ENCODE data around the gene LHPP.

LHPP gene

GRCh38 chr10:124615259-124615658 is 153.6 kb downstream of the LHPP start:
- TF ChIP-seq, protein P1, sequence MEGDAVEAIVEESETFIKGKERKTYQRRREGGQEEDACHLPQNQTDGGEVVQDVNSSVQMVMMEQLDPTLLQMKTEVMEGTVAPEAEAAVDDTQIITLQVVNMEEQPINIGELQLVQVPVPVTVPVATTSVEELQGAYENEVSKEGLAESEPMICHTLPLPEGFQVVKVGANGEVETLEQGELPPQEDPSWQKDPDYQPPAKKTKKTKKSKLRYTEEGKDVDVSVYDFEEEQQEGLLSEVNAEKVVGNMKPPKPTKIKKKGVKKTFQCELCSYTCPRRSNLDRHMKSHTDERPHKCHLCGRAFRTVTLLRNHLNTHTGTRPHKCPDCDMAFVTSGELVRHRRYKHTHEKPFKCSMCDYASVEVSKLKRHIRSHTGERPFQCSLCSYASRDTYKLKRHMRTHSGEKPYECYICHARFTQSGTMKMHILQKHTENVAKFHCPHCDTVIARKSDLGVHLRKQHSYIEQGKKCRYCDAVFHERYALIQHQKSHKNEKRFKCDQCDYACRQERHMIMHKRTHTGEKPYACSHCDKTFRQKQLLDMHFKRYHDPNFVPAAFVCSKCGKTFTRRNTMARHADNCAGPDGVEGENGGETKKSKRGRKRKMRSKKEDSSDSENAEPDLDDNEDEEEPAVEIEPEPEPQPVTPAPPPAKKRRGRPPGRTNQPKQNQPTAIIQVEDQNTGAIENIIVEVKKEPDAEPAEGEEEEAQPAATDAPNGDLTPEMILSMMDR (IDR thresholded peaks at IDR 0.05; ENCODE audit: low read depth, low read length): no peak
- no peak for DNase-seq (ENCODE audit: extremely low read depth, low read depth)

GRCh38 chr10:124616040-124616835 is 154.6 kb downstream of the LHPP start:
- TF ChIP-seq, protein P1 (IDR thresholded peaks at IDR 0.05; ENCODE audit: low read depth, low read length): no peak

DNA sequence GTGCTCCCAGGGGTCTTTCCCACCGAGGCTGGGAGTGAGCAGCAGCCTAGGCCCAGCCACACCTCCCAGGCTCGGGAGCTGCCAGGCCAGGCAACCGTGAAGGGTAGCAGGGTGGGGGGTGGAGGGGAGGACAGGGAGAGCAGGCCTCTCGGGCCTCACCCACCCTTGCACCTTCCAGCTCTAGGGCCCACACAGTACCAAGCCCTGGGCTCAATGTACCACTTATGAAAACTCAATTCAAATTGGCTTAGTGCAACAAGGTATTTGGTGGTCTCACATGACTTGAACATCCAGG is 155.2 kb downstream of the LHPP start:
- DNase-seq (ENCODE audit: extremely low read depth, low read depth): no peak
- TF ChIP-seq, protein P1 (IDR thresholded peaks at IDR 0.05; ENCODE audit: low read depth, low read length): no peak

More at GRCh38 chr10:124616040-124616835, 154.6 kb downstream of the LHPP start:
- no peak for DNase-seq (ENCODE audit: extremely low read depth, low read depth)

GRCh38 chr10:124618470-124619073 is 156.9 kb downstream of the LHPP start:
- TF ChIP-seq, protein P1 (IDR thresholded peaks at IDR 0.05; ENCODE audit: low read depth, low read length): no peak
- no peak for DNase-seq (ENCODE audit: extremely low read depth, low read depth)

GRCh38 chr10:124619195-124619594 is 157.6 kb downstream of the LHPP start:
- no peak for DNase-seq (ENCODE audit: extremely low read depth, low read depth)
- TF ChIP-seq, protein P1 (IDR thresholded peaks at IDR 0.05; ENCODE audit: low read depth, low read length): no peak

DNA sequence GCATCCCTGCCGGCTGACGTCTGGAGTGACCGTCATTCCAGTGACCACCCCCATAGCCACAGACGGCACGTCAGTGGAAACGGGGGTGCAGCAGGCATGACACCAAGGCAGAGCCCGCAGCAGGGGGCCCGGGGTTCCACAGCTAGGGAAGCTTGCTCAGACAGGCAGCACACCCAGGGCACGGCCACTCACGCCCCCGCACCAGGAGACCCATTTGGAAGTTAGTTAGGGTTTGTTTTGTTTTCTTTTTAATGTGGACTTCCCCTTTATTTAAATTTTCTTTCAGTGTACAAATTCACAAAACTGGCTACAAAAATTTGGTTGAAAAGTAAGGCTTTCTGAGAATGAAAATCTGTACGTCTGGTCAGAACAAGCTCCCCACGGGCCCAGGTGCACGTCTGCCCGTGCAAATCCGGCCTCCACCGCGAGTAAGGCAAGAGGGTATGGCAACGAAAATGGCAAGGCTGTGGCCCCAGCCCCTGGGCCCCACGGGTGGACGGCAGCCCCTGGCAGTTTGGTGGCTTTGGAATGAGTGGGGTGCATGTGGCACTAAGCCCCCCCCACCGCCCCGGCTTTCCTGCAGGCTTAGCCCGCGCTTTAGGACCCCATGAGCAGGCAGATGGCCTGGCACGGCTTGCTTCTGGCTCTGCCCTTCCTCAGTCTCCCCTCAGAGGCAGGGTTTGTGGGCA is 158.3 kb downstream of the LHPP start:
- TF ChIP-seq, protein P1 (IDR thresholded peaks at IDR 0.05; ENCODE audit: low read depth, low read length): no peak

DNA sequence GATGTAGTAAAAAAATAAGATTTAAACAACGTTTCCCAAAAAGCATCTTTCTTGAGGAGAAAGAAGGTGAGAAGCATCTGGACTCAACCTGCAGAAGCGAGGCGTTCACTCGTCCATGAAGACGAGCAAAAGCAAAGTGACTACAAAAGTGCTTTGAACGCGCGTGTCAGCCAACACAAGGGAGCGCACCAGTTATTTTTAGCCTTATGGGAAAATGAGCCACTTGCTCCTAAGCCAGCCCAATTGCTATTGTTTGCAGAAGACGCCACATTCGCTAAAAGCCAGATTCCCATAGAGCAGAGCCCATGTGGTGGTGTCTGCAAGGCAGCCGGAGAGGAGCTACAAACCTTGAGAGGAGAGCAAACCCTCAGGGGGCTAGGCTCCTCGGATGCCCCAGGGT is 160.0 kb downstream of the LHPP start:
- TF ChIP-seq, protein P1 (IDR thresholded peaks at IDR 0.05; ENCODE audit: low read depth, low read length): no peak
- no peak for DNase-seq (ENCODE audit: extremely low read depth, low read depth)

More for the DNA sequence above, 158.3 kb downstream of the LHPP start:
- no peak for DNase-seq (ENCODE audit: extremely low read depth, low read depth)
